Heart left ventricle (tissue), 16 donors: ENCODE results near the gene LRRC8E. TPM values are rescaled to one million over a fixed set of nuclear protein-coding genes. Genes with fewer than 3 reads are reported as not detected.

Experiments
- ATAC-seq, 4 donors: fragments of 200-7000 bp; cut with Tn5 transposase; one replicate each; pipeline ENCODE4 v1.9.1; 2020 to 2022; ENCODE audit warnings: moderate library complexity in 4 of 4, mild to moderate bottlenecking in 3 of 4, moderate number of reproducible peaks in 1 of 4
- DNase-seq, 5 donors: peaks; one replicate each; pipeline ENCODE4 v3.0.0-alpha.2; 2020
- H3K27ac ChIP-seq, 12 donors: fragments of 200-600 bp; sonication (generic) in 4 of 12; one replicate each; pipeline versions ENCODE4 v1.5.0 to v1.8.0; 2016 to 2022; ENCODE audit warnings: mild to moderate bottlenecking in 2 of 12
- H3K27me3 ChIP-seq, 9 donors: fragments of 200-600 bp; sonication (generic) in 2 of 9; one replicate each; pipeline versions ENCODE4 v1.5.1 to v1.8.0; 2016 to 2022; ENCODE audit warnings: mild to moderate bottlenecking in 3 of 9
- H3K36me3 ChIP-seq, 9 donors: fragments of 200-600 bp; sonication (generic) in 2 of 9; one replicate each; pipeline versions ENCODE4 v1.5.0 to v1.8.0; 2018 to 2022; ENCODE audit warnings: mild to moderate bottlenecking in 2 of 9
- H3K4me1 ChIP-seq, 12 donors: fragments of 200-600 bp; sonication (generic) in 4 of 12; one replicate each; pipeline versions ENCODE4 v1.5.0 to v1.8.0; 2016 to 2022; ENCODE audit warnings: mild to moderate bottlenecking in 3 of 12
- H3K4me3 ChIP-seq, 12 donors: fragments of 200-600 bp; sonication (generic) in 4 of 12; one replicate each; pipeline versions ENCODE4 v1.5.0 to v1.8.0; 2017 to 2022; ENCODE audit warnings: mild to moderate bottlenecking in 9 of 12, moderate library complexity in 4 of 12
- H3K9me3 ChIP-seq, 12 donors: fragments of 200-600 bp; sonication (generic) in 4 of 12; one replicate each; pipeline versions ENCODE4 v1.5.0 to v1.8.0; 2016 to 2022; ENCODE audit warnings: mild to moderate bottlenecking in 1 of 12
- CTCF ChIP-seq, 12 donors: fragments of 200-600 bp; sonication (generic) in 4 of 12; IDR thresholded peaks; one replicate each; pipeline versions ENCODE4 v1.5.0 to v1.8.0; 2018 to 2022; ENCODE audit warnings: antibody characterized with exemption in 12 of 12, mild to moderate bottlenecking in 5 of 12
- POLR2A ChIP-seq, 2 donors: fragments of 450-650 bp; IDR thresholded peaks; one replicate each; pipeline ENCODE4 v1.6.1; 2017; ENCODE audit warnings: antibody characterized with exemption in 2 of 2, mild to moderate bottlenecking in 2 of 2, moderate library complexity in 2 of 2
- WGBS, 4 donors: extraction: QIAGEN DNeasy Blood & Tissue Kit in 2 of 4; methylation state at CpG; one replicate each; pipeline versions ENCODE4 v1.1.5 to v1.1.7; 2013 to 2018; 5-methylcytosine and 5-hydroxymethylcytosine counted together
- intact Hi-C, 10 donors: fragments of 100-400 bp; cut with DNase I; formaldehyde crosslinking; loops; one replicate each; pipeline versions ENCODE4 v1.11.1 to v1.14.2; 2022
- polyA plus RNA-seq, 2 donors: library from polyadenylated mRNA; stranded (reverse); fragments of 200-250 nt; gene quantifications; one replicate each; pipeline ENCODE4 v1.2.3, GENCODE V29; 2013
- total RNA-seq, 9 donors: library from RNA; depleted of rRNA in 2 of 9; stranded (reverse); fragments of >200 nt in 2 of 9; fragmentation: NEBNext Ultra II Directional in 3 of 9; extraction: Animal tissue kit (Norgen Biotek cat#: 25700) in 3 of 9; gene quantifications; one replicate each; pipeline versions ENCODE4 v1.1.0 to v1.2.4, GENCODE V29; 2016 to 2023
- donor health status: ischemic (EF 13 %, LVEDD 7.1; RV severe dilation, severe dysfunction).
- donor health status: healthy with polysubstance abuse.
- donor health status: DM: no; HTN: yes; CAD: no.
- donor health status: DM: no; HTN: no; CAD: no.
- donor health status: ischemic (EF 25% LVEDD 6.9; RV normal size, moderate dysfunction).
- donor health status: ischemic (EF 25% LVEDD 5.7; RV mildly dilated, moderate dysfunction).
- donor health status: healthy.
- donor health status: DM: yes; HTN: yes; CAD: no.
- donor health status: ischemic (EF 35%, LVEDD 5.7; RV mildly dilated, moderate dysfunction).
- donor health status: nonischemic (EF 11% LVEDD 7.7; RV severe dilation, severe dysfunction).
- donor health status: DM: yes; HTN: yes; CAD: no.
- donor health status: PGD.
- donor health status: ischemic (EF 29% LVEDD 5.4; RV normal size, mild dysfunction).
- donor health status: nonischemic (EF 23%, LVEDD 6.1; RV moderate dilation, normal function).

The LRRC8E gene
- total and polyA plus RNA-seq, 11 donors = 0.17 to 2.6 (median 1.00) TPM

DNA sequence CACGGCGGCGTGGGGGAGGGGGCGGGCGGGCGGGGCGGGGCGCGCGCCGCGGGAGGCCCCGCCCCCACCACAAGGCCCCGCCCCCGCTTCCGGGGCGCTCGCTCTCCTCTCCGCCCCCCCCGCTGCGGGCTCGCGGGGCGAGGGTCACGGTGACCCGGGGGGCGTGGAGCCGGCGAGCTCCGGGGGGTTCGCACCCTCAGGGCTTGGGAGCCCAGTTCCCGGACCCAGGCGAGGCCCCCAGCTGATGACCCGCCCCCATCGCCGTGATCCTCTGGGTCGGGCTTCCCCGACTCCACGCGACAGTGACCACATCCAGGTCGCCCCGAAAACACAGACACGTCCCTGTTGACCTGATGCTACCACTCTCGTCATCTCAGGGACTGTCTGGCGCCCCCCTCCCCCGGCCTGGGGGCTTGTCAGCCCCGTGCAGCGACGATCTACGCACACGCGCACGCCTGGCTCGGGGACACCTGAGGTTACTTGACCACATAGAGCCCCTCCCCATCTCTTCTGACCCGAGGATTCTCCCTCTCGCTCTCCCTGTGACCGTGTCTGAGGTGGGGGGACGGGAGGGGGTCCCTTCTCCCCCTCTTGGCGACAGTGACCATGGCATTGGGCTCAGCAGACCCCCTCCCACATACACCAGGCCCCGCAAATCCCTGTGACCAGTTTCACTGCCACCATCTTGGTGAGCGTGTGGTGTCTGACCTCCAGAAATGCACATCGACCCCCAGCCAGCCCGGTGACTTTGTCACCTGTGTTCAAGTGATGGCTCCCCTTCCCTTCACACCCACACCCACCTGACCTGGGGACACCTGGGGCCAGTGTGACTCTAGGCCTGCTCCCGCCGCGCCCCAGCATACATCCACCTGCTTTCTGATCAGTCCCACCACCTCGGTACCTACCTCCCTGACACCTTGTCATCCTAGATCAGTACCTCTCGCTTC, 16.0 kb downstream of the LRRC8E start:
- Histone ChIP-seq H3K4me3 (peak overlapping the region; percentile 69 to 97 (median 88)), H3K36me3 (peaks cover 0 to 16% (median 0%) of the 10 kb centered on the region in 9 donors), H3K27me3 (no peaks in the 10 kb centered on the region), H3K4me1 (peaks cover 0 to 59% (median 35%) of the 10 kb centered on the region in 12 donors), H3K27ac (peak overlapping the region; percentile 70 to 93 (median 86)), H3K9me3 (no peaks in the 10 kb centered on the region)
- ATAC-seq = peak in 3 of 4 donors; percentile 11 to 60 (median 40)
- WGBS, 4 donors = 10 to 24% (median 15%) methylated on average over 26 to 68 of the region's 68 CpGs
- TF ChIP-seq POLR2A (IDR thresholded peaks at IDR 0.05) (no peak), CTCF (IDR thresholded peaks at IDR 0.05) (no peak)
- intact Hi-C loops = loop anchor here in 5 of 10 donors (2.0 to 10.0 kb wide), 7 partner anchors 14 to 250 kb away; partner anchors contain the start of gene TRAPPC5 (in 1 of the 5)
- DNase-seq = peak in 4 of 5 donors; percentile 65 to 83 (median 68)

DNA sequence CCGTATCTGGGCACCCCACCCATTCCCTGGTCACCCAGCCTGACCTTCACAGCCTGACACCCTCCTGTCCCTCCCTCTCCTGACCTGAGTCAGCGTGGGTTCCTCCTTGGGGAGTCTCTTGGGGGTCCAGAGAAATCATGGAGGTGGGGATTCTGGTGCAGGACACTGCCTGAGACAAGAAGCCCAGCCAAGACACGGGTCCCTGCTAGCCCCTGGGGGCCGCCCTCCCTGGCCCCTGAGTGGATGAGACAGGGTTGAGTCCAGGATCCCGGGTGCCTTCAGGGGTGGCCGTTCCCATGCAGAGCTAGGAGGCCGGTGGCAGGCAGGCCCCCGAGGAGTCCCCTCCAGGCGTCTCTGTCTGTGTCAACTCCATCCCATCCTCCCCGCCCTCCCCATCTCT, 17.0 kb downstream of the LRRC8E start:
- ATAC-seq (no peak), DNase-seq (peak in 1 of 5 donors; percentile 28)
- TF ChIP-seq POLR2A (IDR thresholded peaks at IDR 0.05) (no peak), CTCF (IDR thresholded peaks at IDR 0.05) (no peak)
- WGBS, 4 donors = 66 to 73% (median 67%) methylated on average over 8 to 10 of the region's 10 CpGs
- Histone ChIP-seq H3K4me3 (peak overlapping the region in 8 of 12 donors; percentile 80 to 97 (median 92)), H3K27me3 (no peaks in the 10 kb centered on the region), H3K4me1 (peaks cover 0 to 61% (median 36%) of the 10 kb centered on the region in 12 donors), H3K36me3 (peaks cover 1 to 26% (median 6%) of the 10 kb centered on the region in 9 donors), H3K9me3 (no peaks in the 10 kb centered on the region), H3K27ac (no peak overlapping the region)
- intact Hi-C loops = loop anchor here in 2 of 10 donors (2.0 to 10.0 kb wide), 3 partner anchors 14 to 250 kb away; no protein-coding TSS in a partner anchor

DNA sequence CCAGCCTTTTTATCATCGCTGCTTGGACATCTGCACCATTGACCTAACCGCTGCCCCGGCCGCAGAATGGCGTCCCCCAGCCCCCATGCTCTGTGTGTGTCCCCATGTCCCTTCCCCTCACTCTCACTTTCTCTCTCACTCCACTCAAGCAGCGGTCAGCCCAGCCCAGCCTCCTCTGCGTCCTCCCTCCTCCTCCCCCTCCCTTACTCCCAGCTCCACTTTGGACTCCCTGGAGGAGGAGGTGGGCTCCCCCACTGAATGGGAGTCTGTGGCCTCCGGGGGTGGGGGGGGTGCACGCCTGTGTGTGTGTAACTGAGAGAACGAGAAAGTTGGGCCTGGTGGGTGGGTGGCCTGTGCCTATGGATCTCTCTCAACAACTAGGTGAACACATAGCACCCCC, 17.5 kb downstream of the LRRC8E start:
- peaks cover 0 to 61% (median 36%) of the 10 kb centered on the region in 12 donors for H3K4me1 ChIP-seq
- TF ChIP-seq CTCF (IDR thresholded peaks at IDR 0.05) = no peak
- no peak for TF ChIP-seq POLR2A (IDR thresholded peaks at IDR 0.05)
- H3K27ac ChIP-seq = no peak overlapping the region
- DNase-seq (peak in 1 of 5 donors; percentile 20), ATAC-seq (no peak)
- no peaks in the 10 kb centered on the region for H3K9me3 ChIP-seq
- H3K36me3 ChIP-seq = peaks cover 6 to 32% (median 12%) of the 10 kb centered on the region in 9 donors
- WGBS, 4 donors = 85 to 90% (median 88%) methylated on average over 8 to 10 of the region's 10 CpGs
- H3K27me3 ChIP-seq = no peaks in the 10 kb centered on the region
- intact Hi-C loops = loop anchor here in 2 of 10 donors (2.0 to 10.0 kb wide), 3 partner anchors 13 to 251 kb away; no protein-coding TSS in a partner anchor
- H3K4me3 ChIP-seq = peak overlapping the region in 1 of 12 donors; percentile 92

GRCh38 chr19:7907122-7907521, 18.8 kb downstream of the LRRC8E start:
- no peak for ATAC-seq
- TF ChIP-seq POLR2A (IDR thresholded peaks at IDR 0.05) (no peak), CTCF (IDR thresholded peaks at IDR 0.05) (no peak)
- H3K36me3 ChIP-seq = peaks cover 12 to 44% (median 24%) of the 10 kb centered on the region in 9 donors
- H3K9me3 ChIP-seq = no peaks in the 10 kb centered on the region
- no peak for DNase-seq
- no peak overlapping the region for H3K27ac ChIP-seq
- WGBS, 4 donors = 93 to 95% (median 94%) methylated on average over 19 of the region's 19 CpGs
- H3K4me1 ChIP-seq = peaks cover 0 to 61% (median 36%) of the 10 kb centered on the region in 12 donors
- no peaks in the 10 kb centered on the region for H3K27me3 ChIP-seq
- intact Hi-C loops = loop anchor here in 2 of 10 donors (10.0 kb wide), 2 partner anchors 52 to 252 kb away; no protein-coding TSS in a partner anchor
- no peak overlapping the region for H3K4me3 ChIP-seq
